ENCODE data around the gene C2CD4C.
A peak's percentile ranks its signal among the peaks of the same experiment; 100 is the strongest.
"Not testable (repeated sequence)": the region's sequence is repeated elsewhere in the genome, so short reads cannot be mapped to it uniquely, and the experiment has no call there.

The C2CD4C gene

GRCh38 chr19:411723-412355 is 2.9 kb upstream of the C2CD4C start:
- TF ChIP-seq ZFX (IDR thresholded peaks at IDR 0.05; ENCODE audit: borderline replicate concordance) (no peak), CTCF (IDR thresholded peaks at IDR 0.05) (no peak)
- no peak overlapping the region for H3K27ac ChIP-seq

DNA sequence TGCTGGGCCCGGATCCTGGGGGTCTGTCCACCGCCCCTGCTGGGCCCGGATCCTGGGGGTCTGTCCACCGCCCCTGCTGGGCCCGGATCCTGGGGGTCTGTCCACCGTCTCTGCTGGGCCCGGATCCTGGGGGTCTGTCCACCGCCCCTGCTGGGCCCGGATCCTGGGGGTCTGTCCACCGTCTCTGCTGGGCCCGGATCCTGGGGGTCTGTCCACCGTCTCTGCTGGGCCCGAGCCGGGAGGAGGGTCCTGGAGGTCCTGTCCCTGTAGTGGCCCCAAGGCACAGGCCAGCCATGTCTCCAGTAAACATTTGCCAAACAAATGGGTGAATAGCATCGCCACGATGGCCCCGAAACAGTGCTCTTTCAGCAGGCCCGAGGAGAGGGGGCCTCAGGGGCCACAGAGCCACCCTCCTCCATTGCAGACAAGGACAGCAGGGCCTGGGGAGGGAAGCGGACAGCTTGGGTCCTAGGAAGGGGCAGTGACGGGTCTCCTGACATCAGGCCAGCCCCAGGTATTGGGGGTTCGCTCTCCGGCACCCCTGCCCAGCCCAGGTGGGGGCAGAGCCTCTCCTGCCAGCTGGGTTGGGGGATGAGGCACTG is 2.3 kb upstream of the C2CD4C start:
- H3K27ac ChIP-seq, result not testable (repeated sequence)

DNA sequence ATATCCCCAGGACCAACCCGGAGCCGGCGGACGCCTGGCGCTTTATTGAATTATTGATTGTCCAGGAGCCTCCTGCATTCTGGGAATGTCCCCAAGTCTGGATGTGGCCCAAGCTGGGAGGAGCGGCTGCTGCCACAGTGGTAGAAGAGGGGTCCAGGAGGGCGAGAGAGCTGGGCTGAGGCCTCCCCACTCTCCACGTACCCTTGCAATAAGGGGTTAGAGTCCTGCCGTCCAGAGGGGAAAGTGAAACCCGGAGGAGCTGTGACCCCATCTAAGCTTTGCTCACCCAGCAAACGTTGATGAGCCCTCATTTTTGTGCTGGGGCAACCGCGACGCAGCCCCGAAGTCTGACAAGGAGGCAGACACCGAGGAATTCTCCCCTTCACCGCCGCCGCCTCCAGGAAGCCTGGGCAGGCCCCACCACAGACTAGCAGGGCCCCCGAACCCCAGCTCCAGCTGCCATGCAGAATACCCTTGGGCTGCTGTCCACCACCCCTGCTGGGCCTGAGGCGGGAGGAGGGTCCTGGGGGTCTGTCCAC is 1.4 kb upstream of the C2CD4C start:
- no peak overlapping the region for H3K27ac ChIP-seq
- TF ChIP-seq ZFX (IDR thresholded peaks at IDR 0.05; ENCODE audit: borderline replicate concordance) (no peak), CTCF (IDR thresholded peaks at IDR 0.05) (no peak)

- no peak overlapping the region for H3K27ac ChIP-seq
- TF ChIP-seq ZFX (IDR thresholded peaks at IDR 0.05; ENCODE audit: borderline replicate concordance) (no peak), CTCF (IDR thresholded peaks at IDR 0.05) (no peak)
Observed at GRCh38 chr19:409516-410242, 732 bp upstream of the C2CD4C start.

- TF ChIP-seq ZFX (IDR thresholded peaks at IDR 0.05; ENCODE audit: borderline replicate concordance) (no peak), CTCF (IDR thresholded peaks at IDR 0.05) (no peak)
- H3K27ac ChIP-seq, result no peak overlapping the region
Observed at GRCh38 chr19:408441-408901, 476 bp downstream of the C2CD4C start.

GRCh38 chr19:407511-408440 is 1.2 kb downstream of the C2CD4C start:
- TF ChIP-seq CTCF (IDR thresholded peaks at IDR 0.05), result no peak
- TF ChIP-seq ZFX (IDR thresholded peaks at IDR 0.05; ENCODE audit: borderline replicate concordance), result no peak
- no peak overlapping the region for H3K27ac ChIP-seq

DNA sequence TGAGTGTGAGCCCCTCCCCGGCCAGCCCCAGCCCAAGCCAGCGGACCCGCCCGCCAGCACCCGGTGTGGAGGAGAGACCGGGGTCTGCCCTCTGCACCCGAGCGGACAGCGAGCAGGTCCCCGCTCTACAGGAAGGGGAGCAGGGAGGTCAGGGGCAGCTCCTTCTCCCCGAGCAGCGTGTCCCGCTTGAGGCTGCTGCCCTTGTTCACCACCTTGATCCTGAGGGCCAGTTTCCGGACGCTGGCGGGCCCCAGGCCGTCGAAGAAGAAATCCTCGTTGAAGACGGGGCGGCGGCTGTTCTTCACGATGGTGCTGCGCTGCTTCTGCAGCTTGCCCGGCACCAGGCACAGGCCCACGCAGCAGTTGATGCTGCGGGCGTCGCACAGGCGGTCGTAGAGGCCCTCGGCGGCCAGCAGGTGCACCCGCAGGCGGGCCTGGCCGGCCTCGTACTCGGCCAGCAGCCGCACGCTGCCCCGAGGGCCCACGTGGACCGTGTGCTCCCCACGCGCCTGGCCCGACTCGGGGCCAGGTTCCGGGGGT is 1.9 kb downstream of the C2CD4C start:
- TF ChIP-seq CTCF (IDR thresholded peaks at IDR 0.05) (0 out of 2 replicates have a peak, but pooled peaks have one; percentile 11), ZFX (IDR thresholded peaks at IDR 0.05; ENCODE audit: borderline replicate concordance) (no peak)
- no peak overlapping the region for H3K27ac ChIP-seq
